Right renal cortex interstitium (tissue), 3 donors: ENCODE results near the gene PLCH1. TPM values are rescaled to one million over a fixed set of nuclear protein-coding genes. Genes with fewer than 3 reads are reported as not detected.
A peak's percentile ranks its signal among the peaks of the same experiment; 100 is the strongest.

Source experiments
- DNase-seq, 3 donors: peaks; one replicate each; pipeline ENCODE4 v3.0.0-alpha.2; 2013; ENCODE audit warnings: low read depth in 3 of 3, low spot score in 2 of 3
- polyA plus RNA-seq, 3 donors: library from polyadenylated mRNA; unstranded; fragments of 120-200 nt; gene quantifications; one replicate each; pipeline ENCODE4 v1.2.1, GENCODE V29; 2013; ENCODE audit not compliant: insufficient read length in 3 of 3

Gene PLCH1
- polyA plus RNA-seq, 3 donors, result 10.1 to 11.4 (median 10.7) TPM

DNA sequence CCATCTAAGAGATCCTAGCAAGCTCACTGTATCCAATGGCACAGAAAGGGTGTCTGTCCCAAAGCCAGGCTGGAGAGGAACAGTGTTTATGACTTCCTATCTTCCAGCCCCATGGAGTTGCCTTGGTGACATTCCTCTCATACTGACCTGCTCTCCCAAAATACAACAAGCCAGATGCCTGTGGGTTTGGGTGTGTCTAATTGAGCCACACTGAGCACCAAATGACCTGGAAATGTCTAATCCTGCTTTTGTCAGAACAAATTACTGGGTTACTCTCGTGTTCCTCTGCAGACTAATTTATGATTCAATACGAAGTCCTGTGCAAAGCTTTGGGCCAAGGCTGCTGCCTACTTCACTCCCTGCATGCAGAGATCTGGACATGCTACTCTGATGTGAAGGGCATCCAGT lies 353.3 kb downstream of the PLCH1 start:
- DNase-seq, result no peak

DNA sequence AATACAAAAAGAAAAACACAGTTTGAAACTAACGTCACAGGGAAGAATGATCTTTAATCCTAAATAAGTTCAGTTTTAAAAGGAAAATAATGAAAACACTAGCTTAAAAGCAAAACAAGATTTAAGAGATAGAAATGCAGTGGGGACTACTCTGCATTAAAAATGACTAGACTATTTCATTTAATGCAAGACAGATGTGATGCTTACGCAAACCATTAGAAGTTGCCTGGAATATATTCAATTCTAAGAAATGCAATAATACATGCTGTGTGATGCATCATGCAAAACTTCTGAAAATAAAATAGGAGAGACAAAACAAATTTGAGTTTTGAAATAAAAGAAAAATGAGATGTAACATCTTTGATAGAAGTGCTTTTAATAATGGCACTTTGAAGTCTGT lies 353.8 kb downstream of the PLCH1 start:
- no peak for DNase-seq

DNA sequence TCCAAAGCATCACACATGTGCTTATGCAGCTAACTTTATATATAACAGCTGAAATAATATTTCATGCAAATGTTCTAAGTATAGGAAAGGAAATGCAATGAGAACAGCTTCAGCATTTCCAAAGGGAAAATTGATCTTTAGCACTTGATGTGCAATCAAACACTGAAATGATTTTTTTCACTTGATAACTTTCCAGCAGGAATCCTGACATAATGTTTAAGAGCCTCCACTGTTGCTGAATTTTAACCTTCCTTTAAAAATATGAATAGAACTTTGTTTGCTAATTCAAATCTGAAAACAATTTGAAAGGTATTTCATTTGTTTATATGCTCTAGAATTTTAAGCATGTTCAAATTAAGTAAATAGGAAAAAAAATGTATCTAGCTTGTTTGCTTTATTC lies 354.5 kb downstream of the PLCH1 start:
- no peak for DNase-seq

DNA sequence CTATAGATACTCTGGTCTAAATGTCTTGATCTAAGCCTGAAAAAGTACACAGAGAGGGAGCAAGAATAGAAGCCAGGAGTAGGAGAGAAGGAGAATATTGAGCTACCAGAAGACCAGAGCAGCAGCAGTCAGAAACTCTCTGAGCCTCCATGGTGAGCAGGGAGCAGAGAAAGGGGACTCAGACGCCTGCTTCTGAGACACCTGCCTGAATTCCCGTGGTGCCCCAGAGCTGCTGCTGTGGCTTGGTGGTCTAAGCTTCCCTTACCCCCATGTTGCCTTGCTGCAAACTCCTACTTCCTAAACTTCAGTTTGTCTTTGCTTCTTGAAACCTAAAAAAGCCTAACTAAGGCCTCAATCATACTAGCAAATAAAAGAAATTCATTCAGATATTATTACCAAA lies 356.5 kb downstream of the PLCH1 start:
- no peak for DNase-seq

DNA sequence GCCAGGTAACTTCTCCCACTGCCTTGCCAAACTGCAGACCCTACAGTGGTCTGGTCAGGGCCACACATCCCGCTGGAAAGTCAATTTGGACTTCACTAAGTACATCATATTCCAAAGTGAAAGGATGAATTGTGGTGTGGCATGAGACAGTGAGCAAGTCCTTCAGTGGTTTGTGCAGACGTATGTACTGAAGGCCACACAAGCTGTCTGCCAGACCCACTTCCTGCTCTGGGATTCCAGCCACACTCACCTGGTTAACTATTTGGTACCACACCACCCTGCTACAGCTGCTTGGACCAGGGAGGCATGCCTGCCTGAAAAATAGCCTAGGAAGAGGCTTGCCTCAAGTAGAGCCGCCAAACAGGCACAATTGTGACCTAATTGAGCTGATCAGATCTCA lies 357.3 kb downstream of the PLCH1 start:
- DNase-seq, result no peak

DNA sequence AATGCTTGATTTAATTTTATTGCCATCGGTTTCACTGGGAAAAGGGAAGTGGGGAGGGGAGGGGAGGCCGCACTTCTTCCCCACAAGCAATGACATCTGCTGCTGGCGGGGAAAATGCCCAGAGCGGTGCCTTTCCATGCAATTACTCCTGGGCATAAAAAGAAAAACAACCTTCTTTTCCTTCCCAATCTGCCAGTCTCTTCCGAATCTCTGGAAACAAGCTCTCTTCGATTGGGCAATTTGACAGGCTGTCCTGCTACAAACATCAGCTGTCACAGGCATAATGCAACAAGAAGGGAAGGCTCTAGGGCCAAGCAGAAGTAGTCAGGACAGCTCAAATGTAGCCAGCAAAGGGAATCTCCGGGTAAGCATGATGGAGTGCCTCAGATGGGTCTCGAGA lies 358.0 kb downstream of the PLCH1 start:
- no peak for DNase-seq

DNA sequence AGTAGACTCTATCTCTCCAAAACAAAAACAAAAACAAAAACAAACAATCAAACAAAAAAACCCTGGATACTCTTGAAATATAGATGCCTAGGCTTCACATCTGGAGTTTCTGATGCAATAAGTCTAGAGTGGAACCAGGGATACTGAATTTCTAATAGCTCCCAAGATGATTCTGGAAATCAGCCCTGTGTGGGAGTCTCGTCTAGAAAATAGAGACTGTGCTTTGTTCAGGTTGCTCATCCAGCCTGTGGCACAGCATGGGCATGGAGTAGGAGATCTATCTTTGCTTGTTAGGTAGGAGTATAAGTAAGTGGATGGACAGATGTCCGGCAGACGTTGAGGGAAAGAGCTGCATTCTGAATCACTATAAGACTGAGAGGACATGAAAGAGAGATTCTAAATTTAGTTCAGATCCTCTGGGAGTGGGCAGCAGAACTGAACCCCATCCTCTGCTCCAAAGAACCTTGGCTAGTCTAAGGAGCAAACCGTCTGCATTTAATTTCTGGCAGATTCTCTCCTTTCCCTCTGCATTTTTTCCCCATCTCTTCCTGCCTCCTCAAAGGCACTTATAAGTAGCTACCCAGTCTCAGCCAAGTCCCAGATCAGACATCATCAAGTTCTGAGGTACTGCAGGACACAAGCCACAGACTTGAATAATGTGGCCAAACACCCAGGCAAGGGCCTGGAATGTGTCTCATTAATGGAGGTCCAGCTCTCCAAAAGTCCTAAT lies 358.8 kb downstream of the PLCH1 start:
- DNase-seq, result no peak

DNA sequence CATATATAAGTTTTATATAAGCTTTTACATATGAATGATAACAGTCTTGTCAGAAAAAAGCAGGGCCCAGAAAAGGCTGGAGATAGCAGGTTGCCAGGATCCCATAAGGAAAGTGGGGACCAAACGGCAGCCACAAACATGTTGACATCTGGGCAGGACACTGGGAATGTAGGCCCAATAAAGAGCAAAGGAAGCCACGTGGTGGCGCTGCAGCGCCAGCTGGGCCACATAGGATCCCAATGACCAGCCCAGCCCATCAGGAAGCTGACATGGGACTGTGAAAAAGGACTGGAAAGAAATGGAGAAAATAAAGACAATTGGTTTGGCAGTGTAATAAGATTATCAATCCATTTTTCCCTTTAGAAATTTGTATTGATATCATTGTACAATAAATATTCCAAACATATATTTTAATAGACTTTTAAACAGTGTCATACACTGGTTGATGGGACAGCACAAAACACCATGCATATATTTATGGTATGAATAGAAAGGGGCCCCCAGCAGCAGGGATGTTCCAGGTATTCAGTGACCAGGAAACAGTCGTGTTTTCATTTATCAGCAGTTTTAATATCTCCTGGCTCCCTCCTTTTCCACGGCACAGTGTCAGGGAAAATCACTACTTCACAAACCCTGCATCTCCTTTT lies 362.4 kb downstream of the PLCH1 start:
- peak; percentile 29 to 59 (median 37) for DNase-seq

DNA sequence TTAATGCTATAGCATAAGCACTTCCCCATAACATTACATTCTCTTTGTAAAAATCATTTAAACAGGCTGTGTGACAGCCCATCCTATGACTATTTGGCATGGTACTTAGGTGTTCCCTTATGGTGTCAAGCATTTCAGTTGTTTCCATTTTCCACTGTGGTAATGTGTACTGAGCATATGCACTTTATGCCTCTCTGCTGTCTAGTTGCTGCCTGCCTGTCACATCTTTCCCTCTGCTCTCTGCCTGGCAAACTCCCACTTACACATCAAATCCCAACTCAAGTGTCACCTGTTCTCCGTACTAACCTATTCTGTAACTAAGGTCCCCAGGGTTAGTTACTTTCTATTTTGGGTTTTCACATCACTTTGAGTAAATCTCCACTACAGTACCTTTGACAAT lies 367.0 kb downstream of the PLCH1 start:
- DNase-seq, result no peak

DNA sequence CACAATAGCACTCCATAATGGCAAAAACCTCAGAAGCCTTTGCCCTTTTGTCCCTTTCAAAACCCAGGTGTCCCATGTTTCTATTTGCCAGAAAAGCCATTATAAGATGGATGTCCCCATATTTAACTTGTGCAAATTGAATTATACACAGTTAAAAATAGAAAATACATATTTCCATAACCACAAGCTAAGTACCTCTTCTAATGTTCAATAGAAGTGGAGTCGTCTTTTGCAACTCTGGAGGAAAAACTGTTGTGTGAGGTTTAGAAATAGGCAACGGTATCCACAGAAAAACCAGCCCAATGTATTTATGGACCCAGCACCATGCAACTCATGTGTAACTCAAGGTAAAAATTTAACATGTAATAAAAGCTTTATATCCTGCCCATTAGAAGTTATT lies 367.8 kb downstream of the PLCH1 start:
- no peak for DNase-seq

DNA sequence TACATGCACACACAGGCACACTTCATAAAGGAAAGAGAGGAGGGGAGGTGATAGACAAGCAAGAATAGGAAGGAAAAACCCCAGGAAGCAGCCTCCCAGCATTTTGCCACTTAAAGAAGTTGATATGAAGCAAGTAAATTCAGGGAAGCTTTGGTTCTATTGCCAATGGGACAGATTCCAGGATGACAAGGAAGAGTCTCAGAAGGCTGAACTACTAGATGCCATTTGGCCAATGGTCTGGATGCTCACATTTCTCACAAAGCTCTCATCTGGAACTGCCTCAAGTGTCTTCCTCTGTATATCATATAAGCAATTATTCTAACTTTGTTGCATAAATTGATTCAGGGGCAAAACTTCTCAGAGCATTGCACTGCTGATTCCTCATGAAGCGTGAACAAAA lies 372.6 kb downstream of the PLCH1 start:
- DNase-seq, result no peak

DNA sequence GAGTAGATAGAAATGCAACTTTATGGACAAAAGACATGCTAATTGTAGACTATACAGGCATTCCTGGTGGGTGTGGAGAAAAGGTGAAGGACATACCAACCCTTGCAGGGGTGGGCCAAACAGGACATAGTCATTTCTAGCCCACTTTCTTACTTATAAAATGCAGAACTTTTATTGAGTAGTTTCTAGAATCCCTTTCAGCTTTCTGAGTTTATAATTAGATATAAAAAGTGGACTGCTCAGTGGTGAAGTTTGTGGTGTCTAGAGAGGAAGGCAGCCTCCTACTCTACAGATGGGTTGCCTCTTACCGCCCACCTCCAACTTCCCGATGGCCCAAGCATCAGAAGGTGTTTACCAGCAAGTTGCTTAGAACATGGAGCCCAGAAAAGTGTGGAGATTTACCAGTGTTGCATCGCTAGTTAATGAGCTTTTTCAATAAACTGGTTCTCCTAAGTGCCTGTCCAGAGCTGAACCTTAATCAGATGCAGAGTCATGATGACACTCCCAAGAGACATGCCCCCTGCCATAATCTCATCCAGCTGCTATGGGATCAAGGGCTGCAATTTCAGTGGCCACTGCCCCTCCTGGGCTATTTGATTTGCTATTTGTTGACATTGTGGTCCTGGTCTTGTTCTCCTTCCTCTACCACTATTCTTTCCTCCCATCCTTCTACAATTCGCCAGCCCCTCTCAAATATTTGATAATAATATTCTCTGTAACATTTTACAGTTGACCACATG lies 373.9 kb downstream of the PLCH1 start:
- no peak for DNase-seq

DNA sequence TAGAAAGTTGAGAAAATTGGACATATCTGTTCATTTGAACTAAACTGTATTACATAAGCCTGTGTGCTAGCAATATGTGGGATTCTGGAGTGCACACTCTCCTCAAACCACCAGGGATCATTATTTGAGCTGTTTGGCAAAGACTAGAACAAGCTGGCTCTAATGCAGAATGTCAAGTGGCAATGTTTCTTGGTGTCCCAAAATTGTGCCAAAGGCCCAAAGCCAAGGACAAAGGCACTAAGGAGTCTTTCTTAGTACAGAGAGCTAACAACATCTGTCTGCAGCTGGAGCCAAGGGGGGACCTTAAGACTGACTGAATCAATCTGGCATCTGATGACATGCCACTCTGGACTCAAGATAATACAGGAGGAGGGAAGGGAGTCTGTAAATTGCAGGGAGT lies 374.7 kb downstream of the PLCH1 start:
- DNase-seq, result no peak

DNA sequence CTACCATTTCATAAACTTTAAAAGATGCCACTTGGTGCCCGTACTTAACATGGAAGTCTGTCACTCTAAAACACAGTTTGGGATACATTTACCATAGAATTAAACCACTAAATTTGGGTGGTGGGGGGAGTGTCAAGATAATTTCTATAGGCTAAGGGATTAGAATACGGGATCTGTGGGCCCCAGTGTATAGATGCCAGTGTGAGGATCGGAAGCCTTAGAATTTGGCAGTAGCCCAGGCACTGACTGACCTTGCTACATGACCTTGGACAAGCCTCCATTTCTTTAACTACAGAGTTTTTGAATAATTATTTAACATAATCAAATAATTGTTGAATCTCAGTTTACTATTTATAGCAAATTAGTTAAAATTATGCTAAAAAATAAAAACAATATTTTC lies 375.1 kb downstream of the PLCH1 start:
- DNase-seq, result no peak

DNA sequence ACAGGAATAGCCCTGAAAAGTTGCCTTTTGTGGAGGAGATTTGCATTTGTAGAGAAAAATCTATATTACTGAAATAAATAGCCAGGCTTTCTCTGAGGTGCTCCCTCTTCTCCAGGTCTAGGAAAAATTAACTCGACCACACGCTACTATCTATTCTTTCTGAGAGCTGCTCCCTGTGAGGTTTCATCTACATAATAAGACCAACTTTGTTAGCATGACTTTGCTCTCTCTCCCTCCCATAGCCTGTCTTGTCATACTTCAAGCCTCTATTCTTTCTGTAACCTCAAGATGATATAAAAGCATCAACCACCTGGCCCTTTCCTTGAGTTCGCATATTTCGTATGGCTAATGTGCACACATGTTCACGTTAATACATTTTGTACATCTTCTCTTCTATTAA lies 375.6 kb downstream of the PLCH1 start:
- no peak for DNase-seq

DNA sequence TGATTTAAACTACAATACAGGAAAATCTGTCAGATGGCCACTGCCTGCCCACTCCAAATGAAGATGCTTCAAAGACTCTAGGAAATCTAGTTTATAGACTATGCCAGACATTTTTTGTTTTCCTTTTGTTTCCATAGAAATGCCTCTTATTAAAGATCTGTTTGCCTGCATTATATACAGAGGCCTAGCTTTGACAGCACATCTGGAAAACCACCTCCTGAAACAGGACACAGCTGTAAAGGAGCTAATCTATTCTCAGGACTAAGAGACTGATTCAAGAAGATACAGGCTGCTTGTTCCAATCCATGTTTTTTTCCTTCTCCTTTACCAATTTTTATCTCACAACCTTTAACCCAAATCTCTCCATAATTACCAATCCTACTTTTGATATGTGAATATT lies 376.1 kb downstream of the PLCH1 start:
- DNase-seq, result no peak

DNA sequence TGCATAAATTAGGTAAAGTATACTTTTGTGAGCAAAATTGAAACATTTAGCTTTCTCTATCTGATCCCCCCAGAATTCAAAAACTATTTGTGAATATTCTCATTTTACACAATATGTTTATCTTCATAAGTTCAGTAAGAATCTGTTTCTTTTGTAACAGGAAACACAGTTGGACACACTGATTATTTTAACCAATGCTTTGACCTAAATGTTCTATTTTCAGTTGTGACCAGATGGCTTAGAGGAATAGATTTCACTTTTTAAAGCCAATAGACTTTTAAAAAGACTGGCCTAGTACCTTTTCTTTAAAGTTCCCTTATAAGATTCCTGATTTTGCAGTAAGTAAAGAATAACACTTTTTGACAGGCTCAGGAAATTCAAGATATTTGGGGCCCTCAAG lies 377.4 kb downstream of the PLCH1 start:
- DNase-seq, result no peak

DNA sequence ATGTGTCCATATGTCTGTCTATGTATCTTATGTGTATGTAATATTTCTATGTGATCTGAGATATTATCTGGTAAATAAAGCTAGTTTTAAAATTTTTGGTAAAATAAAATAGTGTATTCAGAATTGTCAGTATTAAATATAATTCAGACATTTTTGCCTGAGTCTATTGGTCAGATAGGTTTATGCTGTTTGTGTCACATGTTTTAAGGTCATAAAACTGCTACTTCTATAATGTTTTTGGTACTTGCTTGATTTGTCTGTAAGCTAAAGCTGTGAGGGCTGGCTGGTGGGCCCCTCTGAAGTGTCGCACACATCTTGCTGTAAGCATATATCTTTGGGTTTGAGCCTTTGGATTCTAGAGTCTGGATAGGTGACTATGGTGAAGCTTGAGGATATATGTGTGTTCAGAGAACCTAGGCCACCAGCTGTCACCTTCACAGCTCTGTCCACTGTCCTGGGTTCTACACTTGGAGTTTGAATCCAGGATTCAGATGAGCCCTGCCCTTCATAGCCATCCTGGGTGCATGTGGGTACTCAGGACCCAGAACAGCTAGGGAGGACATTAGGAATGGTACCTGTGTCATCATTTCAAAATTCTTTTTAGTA lies 379.6 kb downstream of the PLCH1 start:
- DNase-seq, result no peak

DNA sequence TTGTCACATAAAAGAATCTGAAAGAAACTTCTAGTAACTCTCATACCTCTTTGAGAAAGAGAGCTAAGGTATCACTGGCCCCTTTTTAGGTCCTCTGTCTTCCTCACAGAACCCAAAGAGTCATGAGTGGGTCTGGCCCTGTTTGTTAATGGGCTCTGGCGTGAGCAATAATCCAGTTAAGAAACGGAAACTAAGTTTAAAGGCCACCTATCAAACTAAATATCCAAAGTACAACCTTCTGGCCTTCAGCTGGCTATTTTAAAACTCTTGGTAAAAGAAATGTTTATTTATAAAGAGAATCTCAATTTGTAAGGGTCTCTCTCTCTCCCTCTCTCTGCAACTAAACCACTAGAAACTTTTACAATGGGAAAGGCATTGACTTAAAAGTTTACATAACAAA lies 380.4 kb downstream of the PLCH1 start:
- DNase-seq, result no peak

DNA sequence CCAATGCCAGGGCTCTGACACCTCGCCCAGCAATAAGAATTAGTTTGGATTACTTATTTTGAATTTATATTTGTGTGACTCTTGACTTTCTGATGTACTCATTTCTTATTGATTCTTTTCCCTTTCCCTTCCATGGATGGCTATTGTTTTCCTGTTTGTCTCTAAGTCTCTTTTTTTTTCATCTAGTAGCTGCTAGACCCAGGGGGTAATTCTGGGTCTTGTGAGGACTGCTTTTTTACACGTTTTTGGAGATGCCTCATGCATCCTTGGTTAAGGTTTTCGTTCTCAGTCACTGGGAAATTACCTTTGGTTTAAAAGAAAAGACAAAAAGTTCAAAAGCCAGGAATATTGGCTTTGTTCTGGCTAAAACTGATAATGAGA lies 381.2 kb downstream of the PLCH1 start:
- DNase-seq, result no peak

DNA sequence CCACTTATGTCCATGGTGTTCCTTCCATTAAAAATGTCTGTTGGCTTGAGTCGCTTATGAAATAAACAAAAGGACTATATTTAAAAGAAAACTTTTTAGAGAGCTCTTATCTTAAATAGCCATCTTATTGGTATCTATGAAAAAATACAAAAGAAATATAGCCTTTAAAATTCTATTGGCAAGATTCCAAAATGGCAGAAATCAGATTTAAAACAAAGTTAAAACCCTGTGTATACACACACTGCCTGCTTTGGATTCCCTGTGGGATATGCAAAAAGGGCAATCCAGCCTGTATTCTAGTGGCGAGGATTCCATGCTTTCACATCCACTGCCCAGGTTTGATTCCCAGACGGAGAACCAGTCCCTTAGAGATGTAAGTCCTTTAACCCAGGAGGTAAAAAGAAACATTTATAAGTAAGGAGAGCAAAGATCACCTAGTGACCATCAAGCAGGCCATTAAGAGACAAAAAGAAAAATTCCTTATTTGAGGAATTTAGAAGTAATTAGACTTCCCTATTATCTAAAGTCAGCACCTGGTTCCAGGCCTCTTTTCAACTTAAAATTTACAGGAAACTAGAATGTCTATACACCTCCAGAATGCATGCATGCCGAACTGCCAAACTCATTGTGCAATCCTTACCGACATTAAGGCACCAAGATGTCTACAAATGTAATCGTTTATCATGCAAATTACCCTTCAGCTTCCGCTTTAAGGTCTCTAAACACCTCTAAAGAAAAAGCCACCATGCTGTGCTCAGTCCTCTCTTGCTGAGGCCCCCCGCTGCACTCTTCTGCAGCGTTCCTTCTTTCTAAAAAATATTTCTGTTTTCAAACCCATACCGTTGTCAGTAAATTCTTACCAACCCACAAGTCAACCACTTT lies 381.8 kb downstream of the PLCH1 start:
- no peak for DNase-seq
